Chondrocyte (in vitro differentiated cells): ENCODE data around the gene SPPL2C. TPM values are rescaled to one million over a fixed set of nuclear protein-coding genes. Genes with fewer than 3 reads are reported as not detected.

Experiments
- DNase-seq: peaks from one replicate; pipeline ENCODE4 v3.0.0; 2021; ENCODE audit warnings: mixed read lengths, low spot score
- H3K27ac Mint-ChIP-seq: one replicate; pipeline ENCODE4 v1.8.0; 2021; ENCODE audit warnings: mild to moderate bottlenecking, moderate library complexity, mixed read lengths; ENCODE audit not compliant: unreplicated experiment
- H3K27me3 Mint-ChIP-seq: 2 replicates; pipeline ENCODE4 v1.8.0; 2021; ENCODE audit warnings: low read depth, mixed read lengths
- H3K36me3 Mint-ChIP-seq: 2 replicates; pipeline ENCODE4 v1.8.0; 2021; ENCODE audit warnings: low read depth, mixed read lengths
- H3K4me1 Mint-ChIP-seq: 2 replicates; pipeline ENCODE4 v1.8.0; 2021; ENCODE audit warnings: low read depth, mild to moderate bottlenecking, mixed read lengths
- H3K4me3 Mint-ChIP-seq: one replicate; pipeline ENCODE4 v1.8.0; 2021; ENCODE audit warnings: mild to moderate bottlenecking, moderate library complexity, mixed read lengths; ENCODE audit not compliant: unreplicated experiment
- H3K9me3 Mint-ChIP-seq: 2 replicates; pipeline ENCODE4 v1.8.0; 2021; ENCODE audit warnings: low read depth, mixed read lengths
- CTCF ChIP-seq: fragments of 200-600 bp; sonication (generic); IDR thresholded peaks from 2 replicates; pipeline ENCODE4 v1.5.0; 2021; ENCODE audit warnings: antibody characterized with exemption, mild to moderate bottlenecking, moderate library complexity
- total RNA-seq: library from RNA; stranded (reverse); gene quantifications from 3 replicates; pipeline ENCODE4 v1.2.1, GENCODE V29; 2021

The SPPL2C gene
- total RNA-seq, 1 donor from 2014 or later, result not detected

DNA sequence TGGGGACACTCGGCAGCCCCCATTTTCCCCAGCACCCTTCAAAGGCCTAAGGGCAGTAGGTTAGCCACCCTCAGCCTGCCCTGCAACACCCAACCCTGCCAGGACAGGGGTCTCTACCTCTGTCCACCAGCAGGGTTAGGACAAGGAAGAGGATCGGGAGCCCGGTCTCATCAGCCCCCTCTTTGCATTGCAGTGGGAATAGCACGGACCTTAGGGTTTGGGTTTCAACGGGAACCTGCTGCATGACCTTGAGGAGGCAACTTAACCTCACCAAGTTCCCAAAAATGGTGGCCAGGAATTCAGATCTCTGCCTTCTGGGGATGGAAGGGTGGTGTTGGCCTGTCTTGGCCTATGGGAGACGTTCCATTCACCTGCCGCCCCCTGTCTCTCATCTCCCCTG, 20.2 kb upstream of the SPPL2C start:
- no peaks in the 10 kb centered on the region for H3K9me3 Mint-ChIP-seq
- H3K4me3 Mint-ChIP-seq, result no peak overlapping the region
- no peaks in the 10 kb centered on the region for H3K36me3 Mint-ChIP-seq
- H3K4me1 Mint-ChIP-seq, result no peaks in the 10 kb centered on the region
- no peak for DNase-seq
- TF ChIP-seq CTCF, result no peak
- H3K27ac Mint-ChIP-seq, result no peak overlapping the region
- H3K27me3 Mint-ChIP-seq, result peaks cover 45% of the 10 kb centered on the region

DNA sequence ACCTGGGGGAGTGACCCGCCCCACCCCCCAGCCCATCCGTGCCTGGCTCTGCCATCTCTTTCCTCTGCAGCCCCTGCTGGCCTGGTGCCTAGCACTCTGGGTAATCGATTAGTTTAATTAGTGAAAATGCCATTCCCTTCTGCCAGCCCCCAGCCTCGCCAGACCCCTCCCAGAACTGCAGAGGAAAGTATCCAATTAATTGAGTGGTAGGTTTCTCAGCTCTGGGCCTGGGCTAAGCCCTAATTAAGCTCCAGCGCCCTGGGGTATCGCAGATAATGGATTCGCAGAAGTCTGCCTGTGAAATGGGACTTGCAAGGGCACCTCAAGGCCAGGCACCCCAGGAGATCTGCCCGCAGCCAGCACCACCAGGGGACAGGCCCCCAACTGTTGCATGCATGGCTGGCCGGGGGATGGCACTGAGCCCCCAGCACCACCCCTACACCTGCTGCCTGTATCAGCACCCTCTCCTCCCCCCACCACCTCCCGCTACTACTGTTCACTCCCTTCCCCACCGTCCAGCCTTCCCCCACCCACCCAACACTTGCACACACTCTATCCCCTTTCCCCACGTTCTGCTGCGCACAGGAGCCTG, 19.7 kb upstream of the SPPL2C start:
- Mint-ChIP-seq H3K27me3 (peaks cover 47% of the 10 kb centered on the region), H3K27ac (no peak overlapping the region), H3K4me3 (no peak overlapping the region), H3K4me1 (no peaks in the 10 kb centered on the region), H3K9me3 (no peaks in the 10 kb centered on the region), H3K36me3 (no peaks in the 10 kb centered on the region)
- no peak for DNase-seq
- no peak for TF ChIP-seq CTCF

GRCh38 chr17:45825792-45826191, 18.9 kb upstream of the SPPL2C start:
- DNase-seq, result no peak
- Mint-ChIP-seq H3K36me3 (no peaks in the 10 kb centered on the region), H3K27ac (no peak overlapping the region), H3K4me1 (no peaks in the 10 kb centered on the region), H3K9me3 (no peaks in the 10 kb centered on the region), H3K4me3 (no peak overlapping the region), H3K27me3 (peaks cover 44% of the 10 kb centered on the region)
- TF ChIP-seq CTCF, result no peak

DNA sequence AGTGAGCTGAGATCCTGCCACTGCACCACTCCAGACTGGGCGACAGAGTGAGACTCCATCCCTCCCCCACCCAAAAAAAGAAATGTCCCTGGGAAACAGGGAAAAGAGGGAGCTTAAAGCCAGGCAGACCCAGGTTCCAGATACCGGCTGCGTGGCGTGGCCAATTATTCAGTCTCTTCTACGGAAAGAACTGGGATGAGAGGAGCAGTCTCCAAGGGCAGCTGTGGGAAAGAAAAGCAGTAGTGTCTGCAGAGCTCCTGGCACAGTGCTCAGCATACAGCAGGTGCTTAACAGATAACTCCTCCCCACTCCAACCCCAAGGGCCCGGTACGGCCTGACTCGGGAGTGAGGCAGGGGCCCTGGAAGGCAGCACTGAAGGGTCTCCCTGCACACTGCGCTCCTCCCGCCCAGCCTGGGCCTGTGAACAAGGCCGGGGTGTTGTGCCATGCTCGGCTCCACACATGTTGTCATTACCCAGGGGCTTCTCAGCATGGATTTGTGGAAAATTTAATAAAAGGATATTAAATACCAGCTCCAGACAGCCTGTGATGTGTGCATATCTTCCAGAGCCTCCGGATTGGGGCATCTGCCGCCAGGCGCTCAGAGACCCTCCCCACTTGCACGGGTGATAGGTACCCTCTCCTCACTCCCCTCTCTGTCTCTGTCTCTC, 17.6 kb upstream of the SPPL2C start:
- H3K4me1 Mint-ChIP-seq, result no peaks in the 10 kb centered on the region
- peaks cover 47% of the 10 kb centered on the region for H3K27me3 Mint-ChIP-seq
- no peak overlapping the region for H3K4me3 Mint-ChIP-seq
- no peak for DNase-seq
- no peak overlapping the region for H3K27ac Mint-ChIP-seq
- no peak for TF ChIP-seq CTCF
- H3K9me3 Mint-ChIP-seq, result no peaks in the 10 kb centered on the region
- no peaks in the 10 kb centered on the region for H3K36me3 Mint-ChIP-seq

DNA sequence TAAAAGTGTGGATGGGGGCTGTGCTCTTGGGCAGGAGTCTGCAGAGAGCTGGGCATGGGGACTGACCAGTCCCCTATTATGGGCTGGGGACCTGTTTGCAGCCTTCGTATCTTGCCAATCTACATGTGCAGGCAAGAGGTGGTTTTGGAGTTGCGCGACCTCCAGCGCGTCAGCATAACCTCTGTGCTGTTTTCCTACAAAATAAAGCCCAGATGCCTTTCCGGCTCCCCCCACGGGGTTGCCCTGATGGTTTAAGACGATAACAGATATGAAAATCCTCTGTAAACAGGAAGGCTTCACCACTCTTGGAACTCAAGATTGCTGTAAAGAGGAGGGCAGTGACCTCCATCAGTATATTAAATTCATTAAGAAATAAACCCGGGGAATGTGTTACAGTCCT, 16.5 kb upstream of the SPPL2C start:
- H3K9me3 Mint-ChIP-seq, result no peaks in the 10 kb centered on the region
- no peak overlapping the region for H3K4me3 Mint-ChIP-seq
- no peaks in the 10 kb centered on the region for H3K36me3 Mint-ChIP-seq
- H3K4me1 Mint-ChIP-seq, result no peaks in the 10 kb centered on the region
- H3K27ac Mint-ChIP-seq, result no peak overlapping the region
- H3K27me3 Mint-ChIP-seq, result peaks cover 43% of the 10 kb centered on the region
- no peak for DNase-seq
- TF ChIP-seq CTCF, result no peak
